ENCODE measurements around the gene POLN.

The POLN gene

DNA sequence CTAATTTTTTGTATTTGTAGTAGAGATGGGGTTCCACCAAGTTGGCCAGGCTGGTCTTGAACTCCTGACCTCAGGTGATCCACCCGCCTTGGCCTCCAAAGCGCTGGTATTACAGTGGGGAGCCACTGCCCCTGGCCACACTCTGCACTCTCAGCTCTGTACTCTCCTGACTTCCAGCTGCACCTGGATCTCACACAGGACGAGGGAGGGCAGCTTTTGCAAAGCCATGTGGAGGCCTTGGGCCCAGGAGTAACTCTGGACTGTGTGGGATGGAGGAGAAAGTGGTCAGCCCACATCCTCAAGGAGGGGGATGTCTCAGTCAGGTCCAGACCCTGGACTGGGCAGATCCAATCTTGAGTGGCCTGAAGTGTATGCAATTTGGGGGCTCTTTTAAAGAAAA is 159.8 kb downstream of the POLN start:
- no peak for DNase-seq (ENCODE audit: low spot score)

DNA sequence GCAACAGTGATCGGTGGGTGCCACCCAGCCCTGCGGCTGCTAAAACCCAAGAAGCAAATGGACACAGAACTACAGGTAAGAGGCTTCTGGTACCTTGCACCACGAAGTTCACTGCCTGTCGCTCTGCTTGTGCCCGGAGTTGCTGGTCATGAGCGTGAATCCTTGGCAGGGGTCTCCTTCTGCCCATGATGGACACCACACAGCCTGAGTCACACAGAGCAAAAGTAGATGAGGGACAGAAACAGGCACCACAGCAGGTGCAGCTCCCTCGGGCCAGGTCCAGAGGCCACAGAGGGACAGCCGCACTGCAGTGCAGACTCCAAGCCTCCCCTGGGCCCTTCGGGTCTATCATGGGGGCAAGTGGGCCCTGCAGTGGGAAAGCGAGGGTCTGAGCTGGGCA is 160.4 kb downstream of the POLN start:
- DNase-seq (ENCODE audit: low spot score) = no peak

DNA sequence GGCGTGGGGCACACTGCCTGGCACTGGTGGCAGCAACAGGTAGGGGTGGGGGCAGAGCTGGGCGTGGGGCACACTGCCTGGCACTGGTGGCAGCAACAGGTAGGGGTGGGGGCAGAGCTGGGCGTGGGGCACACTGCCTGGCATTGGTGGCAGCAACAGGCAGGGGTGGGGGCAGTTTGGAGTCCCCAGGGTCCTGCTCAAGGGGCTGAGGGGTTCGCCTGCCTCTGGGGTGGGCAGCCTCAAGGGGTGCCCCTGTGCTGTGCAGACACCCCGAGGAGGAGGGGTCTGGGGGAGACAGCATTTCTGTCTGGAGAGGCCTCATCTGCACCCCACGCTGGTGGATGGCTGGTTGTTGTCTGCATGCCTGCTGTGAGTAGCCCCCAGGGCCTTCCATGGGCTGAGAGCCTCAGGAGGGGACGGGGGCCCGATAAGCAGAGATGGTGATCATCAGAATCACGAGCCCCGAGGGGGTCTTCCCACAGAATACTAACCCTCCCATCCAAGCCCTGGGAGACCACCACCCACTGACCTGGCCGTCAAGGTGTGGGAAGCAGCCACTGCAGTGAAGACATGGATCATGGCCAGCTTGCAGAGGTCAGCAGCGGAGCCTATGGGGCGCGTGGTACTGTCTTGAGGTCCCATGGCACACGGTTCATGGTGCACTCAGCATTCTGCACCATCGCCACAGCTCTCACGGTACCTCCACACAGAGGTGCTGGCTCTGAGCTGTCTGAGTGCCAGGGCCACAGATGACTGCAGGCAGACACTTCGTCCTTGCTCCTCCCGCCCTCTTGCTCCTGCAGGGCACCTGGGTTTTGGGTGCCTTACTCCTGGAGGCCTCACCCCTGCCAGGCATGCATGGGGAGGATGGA is 161.3 kb downstream of the POLN start:
- no peak for DNase-seq (ENCODE audit: low spot score)

DNA sequence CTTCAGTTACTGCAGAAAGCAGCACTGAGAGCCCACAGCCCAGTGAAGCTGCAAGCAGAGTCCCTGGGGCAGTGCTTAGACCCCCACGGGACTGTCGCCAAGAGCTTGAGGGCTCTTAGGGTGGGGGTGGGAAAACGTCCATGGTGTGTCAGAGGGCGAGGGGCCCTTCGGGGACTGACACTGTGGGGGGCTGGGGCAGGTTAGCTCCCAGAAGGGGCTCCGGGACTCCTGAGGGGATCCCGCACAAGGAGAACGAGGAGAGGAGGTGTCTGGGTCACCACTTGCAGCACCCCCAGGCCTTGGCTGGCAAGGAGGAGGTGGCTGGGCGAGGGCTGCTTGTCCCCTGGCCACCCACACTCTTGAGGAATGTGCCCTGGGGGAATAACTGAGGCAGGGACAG is 162.0 kb downstream of the POLN start:
- no peak for DNase-seq (ENCODE audit: low spot score)

DNA sequence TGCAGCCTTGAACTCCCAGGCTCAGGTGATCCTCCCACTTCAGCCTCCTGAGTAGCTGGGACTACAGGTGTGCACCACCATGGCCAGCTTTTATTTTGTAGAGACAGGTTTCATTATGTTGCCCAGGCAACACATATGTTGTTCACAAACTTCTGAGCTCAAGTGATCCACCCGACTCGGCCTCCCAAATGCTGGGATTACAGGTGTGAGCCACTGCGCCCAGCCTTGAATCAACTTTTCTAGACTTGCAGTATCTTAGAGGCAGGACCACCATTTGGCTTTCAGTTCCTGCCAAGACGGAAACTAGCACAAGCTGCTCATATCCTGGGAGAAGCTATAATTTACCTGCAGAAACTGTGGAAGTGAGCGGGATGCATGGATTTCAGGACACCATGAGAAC is 162.9 kb downstream of the POLN start:
- no peak for DNase-seq (ENCODE audit: low spot score)

DNA sequence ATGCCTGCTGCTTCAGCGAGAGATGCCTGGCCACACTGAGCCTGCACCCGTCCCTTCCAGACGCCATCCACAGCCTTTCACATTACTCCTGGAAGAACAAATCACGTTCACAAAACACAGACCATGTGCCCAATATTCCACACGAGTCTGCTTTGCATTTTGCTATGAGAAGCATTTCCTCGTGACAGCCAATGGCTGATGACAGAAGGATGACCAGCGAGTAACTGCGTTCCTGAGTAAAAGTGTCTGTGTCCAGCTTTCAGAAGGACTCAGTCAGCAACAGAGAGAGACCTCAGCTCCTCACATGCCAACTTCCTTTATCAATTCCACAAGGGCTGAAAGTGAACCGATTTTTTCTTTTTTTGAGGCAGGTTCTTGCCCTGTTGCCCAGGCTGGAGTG is 163.3 kb downstream of the POLN start:
- DNase-seq (ENCODE audit: low spot score) = no peak

DNA sequence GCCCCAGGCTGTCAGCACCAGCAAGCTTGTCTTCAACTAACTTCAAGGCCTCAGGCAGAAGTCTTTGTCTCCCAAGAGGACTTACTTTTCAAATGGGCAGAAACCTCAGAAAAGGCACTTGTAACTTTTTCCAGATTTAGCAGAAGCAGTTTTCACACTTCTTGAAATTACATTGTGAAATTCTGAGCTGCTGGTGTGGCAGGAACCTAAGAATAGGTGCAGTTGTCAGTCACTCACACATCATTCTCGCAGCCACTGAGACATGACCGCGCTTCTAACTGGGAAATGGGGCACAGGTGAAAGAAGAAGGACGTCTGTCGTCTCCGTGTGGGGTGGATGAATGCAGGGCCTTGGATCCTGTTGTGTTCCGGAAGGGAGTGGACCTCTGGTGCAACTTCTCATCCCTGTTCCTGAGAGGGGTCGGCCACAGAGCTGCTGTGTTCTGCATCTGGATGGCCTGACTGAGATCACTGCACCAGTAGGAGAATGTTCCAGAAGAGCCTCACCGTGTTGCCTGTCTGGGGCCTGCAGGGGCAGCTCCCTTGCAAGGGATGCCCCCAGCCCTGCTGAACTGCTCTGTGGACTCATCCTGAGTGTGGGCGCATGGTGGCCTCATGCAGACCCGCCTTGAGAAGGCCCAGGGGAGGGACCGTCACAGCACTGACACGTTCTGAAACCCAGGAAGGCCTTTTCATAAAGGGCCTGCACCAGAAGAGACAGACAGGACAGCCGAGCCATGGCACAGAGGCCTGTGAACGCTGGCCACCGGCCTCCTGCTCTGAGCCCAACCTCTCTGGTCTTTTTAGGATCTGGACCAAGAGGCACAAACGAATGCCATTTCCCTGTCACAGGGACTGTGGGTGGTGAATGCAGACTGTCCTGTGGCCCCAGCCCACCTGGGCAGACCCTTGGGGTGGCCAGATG is 164.1 kb downstream of the POLN start:
- no peak for DNase-seq (ENCODE audit: low spot score)

DNA sequence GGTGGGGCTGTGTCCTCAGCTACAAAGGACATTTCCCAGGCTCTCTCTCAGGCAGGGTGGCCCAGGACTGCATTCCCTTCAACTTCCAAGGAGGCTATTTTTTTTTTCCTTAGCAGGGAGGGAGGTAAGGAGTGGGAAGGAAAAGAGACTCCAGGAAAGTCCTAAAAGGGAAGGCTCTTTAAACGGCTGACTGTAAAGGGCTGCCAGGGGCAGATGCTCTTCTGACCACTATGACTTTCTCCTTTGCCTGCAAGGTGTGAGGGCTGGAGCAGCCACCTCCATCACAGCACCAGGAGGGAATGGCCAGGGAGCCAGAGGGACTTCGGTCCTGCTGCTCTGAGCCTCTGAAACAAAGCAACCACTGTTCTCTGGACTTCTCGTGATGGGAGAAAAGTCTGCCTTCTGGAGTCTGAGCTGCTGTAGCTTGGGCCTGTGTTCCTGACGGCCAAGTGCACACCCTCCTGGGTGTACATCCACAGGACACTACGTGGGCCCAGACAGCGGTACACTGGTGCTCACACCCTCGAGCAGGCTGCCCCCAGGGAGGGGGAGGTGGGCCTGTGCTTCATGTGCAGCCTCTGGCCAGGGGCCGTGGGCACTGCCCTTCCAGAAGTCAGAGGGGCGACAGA is 164.9 kb downstream of the POLN start:
- DNase-seq (ENCODE audit: low spot score) = no peak

DNA sequence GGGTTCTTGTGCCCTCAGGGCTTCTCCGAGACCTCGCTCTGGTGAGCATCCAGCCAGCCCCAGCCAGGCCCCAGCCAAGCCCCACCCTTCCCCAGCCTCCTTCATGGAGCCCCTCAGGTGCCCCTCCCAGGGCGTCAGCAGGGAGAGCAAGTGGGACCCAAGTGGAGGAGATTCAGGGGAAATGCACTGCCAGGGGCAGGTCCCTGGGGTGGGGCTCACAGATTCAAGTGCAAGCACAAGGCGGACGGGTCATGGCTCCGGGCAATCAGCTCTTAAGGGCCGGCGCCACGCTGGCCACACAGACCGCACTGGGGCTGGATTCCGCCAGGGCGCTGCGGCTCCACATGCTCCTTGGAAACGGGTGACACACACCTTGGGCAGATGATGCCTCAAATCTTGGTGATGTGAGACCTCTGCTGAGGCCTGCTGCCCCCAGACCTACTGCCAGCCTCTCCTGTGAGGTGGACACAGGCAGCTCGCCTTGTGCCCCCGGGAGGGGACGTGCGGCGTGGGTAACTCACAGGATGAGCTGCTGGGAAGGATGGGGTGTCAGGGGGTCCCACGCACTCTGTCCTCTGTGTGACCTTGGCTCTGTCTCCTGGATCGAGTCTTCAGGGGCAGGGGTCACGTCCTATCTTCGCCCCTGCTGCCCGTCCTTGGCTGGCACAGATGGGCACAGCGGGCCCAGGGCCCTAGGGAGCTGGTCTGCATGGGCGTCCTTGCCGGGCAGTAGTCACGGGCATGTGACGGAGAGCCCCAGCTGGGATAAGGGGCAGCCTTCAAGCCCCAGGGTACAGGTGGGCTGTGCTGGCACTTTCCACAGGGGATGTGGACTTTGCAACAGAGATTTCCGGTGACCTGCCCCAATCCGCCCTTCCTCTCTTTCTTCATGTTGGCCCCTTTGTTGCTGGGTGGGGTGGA is 165.7 kb downstream of the POLN start:
- no peak for DNase-seq (ENCODE audit: low spot score)

DNA sequence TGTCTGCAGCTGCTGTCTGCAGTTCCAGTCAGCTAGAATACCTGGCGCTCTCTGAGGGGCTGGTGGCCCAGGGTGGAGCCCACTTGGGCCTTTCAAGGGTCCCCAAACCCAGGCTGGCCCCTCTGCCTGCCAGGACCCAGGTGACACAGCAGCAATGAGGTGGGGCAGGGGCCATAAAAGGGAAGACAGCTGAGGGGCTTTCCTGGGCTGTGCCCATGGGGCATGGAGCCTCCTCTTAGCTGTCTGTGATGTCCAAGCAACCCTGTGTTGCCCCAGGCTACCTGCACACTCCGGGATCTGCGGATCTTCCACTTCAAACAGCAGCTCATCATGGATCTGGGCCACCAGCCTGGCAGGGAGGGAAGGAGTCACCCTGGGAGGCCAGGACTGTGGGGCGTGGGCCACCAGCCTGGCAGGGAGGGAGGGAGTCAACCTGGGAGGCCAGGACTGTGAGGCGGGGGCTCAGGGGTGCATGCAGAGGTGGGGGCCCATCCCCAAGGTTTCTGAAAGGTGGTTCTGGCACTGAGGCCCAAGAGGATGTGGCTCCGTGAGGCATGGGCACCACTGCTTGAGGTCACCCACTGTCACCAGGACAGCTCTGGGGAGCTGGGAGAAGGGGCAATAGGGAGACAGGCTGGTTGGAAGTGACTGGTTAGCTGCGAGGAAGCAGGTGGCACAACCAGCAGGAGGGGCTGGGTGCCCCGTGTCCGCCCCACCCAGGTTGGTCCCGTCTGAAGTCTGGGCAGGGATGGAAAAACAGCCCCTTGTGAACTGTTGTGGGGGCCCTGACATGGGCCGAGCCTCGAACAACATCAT is 166.5 kb downstream of the POLN start:
- DNase-seq (ENCODE audit: low spot score) = no peak

DNA sequence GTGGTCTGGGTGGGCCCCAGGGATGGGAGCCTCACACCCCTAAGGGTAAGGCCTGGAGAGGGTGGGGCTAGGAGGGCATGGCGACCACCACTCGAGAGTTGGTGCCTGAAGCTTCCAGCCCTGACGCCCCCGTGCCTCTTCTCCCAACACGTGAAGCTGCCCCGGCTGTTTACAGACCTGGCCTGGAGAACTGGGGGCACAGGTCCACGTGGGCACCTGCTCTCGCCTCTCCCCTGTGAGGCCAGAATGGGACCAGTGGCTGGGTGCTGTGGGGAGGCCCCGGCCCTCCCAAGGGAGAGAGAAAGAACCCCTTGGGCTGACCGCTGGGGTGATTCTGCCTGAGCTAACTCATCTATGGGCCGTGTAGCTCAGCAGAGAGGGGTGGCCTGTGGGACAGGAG is 167.3 kb downstream of the POLN start:
- no peak for DNase-seq (ENCODE audit: low spot score)

DNA sequence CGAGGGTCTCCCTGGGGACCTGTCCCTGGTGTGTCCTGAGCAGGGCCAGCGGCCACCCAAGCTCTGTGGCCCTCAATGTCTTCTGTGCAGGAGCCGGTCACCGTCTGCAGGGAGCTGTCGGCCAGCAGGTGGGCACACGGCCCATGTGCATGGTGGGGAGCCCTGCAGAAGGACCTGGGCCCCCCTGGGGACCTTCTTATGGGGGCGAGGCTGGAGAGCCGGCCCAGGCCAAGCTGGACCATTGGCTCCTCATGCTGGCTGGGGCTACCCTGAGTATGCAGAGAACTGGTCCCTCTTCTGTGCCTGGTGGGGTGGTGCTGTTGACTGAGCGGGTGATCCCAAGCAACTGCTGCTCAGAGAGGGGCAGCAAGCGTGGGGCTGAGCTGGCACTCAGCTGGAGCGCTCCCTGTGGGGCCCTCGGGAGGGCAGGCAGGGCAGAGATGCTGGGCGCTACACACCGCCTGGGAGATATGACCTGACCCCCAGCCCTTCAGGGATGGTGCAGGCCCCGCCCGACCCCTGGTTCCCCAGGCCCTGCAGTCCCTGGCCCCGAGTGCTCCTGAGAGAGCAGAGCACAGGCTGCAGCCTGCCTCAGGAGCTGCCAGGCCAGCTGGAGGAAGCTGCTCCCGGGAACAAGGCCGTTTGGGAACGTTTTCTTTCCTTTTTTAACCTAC is 168.0 kb downstream of the POLN start:
- DNase-seq (ENCODE audit: low spot score) = no peak

DNA sequence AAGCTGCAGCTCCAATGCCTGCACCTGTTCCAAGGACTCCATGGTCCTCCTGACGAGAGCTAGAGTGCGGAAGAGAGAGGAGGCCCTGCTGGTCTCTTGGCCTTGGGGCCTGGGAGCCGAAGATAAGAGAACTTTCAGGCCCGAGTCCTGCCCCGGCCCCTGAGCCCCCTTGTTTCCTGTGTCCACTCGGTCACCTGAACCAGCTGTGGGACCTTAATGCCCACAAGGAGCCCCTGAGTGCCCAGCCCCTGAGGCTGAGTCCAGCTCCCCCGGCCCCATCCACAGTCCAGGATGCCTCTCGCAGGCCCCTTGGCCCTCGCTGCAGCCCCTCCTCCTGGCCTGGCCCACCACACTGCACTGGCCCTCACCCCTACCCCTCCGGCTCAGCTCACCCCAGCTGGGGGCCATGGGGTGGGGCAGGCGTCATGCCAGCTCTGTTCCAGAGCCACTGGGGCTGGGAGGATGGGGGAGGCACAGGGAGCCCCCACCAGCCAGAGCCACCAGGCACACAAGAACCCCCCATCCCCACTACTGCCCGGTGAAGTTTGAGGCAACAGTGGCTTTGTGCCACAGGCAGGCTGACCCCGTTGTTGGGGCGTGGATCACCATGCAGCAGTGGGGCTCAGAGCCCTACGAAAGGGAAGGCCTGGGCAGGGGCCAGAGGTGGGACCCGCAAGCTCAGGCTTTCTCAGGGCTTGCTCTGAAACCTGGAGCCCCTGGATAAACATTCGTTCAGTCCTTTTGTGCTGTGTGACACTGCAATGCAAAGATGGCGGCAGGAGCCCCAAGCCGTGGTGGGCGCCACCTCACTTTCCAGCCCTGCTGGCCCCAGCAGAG is 168.7 kb downstream of the POLN start:
- DNase-seq (ENCODE audit: low spot score) = no peak

DNA sequence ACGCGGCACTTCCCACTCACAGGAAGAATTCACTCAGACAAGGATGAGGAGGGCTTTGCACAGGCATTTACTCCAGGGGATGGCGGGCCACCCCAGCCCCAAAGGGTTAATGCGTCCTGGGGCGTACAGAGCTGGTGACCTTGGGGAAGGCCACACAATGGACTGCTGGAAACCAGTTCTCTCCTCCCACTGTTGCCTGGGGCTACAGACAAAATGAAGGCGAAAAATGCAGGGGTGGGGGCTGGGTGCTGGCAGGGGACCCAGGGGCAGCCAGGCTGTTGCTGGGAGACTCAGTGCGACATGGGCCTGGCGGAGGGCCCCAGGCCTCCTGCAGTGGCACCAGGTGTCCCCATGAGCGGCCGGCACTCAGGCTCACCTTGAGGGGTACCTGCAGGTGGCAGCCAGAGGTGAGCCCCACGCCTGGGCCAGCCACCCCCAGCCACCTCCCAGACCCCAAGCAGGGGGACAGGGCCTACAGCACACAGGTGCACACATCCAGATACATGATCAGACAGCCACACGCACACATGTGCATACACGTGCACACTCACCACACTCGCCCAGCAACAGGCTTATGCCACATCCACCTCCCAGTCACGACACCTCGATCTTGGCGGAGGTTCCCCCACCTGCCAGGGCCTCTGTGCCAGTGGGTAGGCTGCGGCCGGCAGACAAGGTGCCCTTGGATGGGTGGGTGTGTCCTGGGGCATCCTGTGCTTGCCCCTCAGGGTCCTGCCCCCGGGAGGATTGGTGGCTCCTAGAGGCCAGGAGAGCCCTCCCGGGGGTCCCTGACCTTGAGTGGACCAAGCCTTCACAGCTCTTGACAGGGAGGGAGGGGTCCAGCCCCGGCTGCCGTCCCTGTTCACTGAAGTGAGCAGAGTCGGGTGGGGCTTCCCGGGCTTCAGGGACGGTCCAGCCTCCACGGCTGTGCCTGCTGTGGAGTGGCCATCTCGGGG is 169.7 kb downstream of the POLN start:
- DNase-seq (ENCODE audit: low spot score) = peak; percentile 69

DNA sequence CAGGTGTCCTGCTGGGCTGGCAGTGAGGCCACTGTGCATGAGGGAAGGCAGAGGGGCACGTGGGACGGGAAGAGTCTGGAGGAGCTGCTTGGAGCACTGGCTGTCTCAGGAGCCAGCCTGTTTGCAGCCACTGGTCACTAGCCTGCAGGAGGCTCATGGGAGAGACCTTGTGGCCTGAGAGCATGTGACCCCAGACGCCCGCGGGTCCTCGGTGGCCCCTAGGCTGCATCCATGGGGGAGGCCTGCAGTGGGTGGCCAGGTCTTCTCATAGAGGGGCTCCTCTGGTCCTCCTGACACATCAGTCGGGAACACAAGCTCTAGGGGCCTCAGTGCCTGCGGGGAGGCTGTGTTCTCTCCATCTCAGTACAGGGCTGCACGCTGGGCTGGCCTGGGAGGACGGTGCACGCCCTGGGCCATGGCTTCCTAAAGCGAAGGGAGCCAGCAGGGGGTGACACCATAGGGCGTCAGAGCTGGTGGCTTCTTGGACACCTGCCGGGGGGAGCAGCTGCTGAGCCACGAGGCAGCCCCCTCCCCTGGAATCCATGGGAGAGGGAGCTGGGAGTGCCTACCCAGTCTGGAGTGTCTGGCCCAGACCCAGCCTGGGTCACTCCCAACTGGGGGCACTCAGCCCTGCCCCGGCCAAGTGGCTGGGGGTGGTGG is 170.5 kb downstream of the POLN start:
- DNase-seq (ENCODE audit: low spot score) = peak; percentile 63

DNA sequence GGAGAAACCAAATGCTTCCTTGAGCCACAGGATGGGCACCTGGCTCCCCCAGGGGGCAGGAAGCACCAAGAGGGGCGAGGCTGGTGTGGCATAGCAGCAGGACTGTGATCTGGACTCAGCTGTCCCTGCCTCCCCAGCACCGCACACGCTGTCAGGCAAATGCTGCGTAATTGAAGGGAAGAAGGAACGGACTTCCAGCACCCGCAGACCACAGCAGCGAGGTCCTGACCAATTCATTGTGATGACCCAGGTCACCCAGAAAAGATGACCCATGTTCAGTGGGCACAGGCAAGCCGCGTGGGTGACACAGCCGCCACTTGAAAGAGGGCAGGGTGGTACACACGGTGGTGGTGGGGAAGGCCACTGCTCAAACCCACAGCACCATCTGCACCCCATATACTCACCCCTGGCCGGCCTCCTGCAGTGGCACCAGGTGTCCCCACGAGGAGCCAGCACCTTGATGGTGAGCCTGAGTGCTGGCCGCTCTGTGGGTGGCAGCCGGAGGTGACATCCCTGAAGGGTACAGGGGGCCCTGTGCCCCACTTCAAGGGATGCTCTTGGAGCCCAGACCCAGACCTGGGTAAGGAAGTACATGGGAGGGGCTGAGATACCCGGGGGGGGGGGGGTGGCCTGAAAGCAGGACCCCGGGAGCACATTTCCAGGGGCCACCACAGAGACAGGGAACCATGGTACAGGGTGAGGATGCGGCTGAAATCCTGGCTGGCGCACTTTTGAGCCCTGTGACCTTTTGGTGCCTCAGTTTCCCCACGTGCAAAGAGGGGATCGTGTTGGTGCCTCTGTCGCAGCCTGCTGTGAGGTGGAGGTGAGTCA is 171.3 kb downstream of the POLN start:
- no peak for DNase-seq (ENCODE audit: low spot score)

DNA sequence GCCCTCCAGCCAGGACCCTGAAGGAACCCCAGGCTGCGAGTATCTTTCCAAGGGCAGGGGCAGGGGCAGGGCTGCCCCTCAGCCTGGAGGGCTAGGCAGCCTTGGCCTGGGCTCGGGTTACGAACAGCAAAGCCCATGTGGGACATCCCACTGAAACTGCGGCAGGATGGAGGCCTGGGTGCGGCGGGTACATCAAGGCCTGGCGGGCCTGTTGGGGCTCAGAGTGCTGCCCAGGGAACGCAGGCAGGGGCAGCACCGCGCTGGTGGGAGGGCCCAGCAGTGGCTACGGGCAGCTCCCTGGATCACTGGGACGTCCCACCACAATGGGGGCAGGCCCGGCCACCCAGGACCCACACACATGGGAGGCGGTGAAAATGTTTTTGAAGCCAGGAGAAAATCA is 171.9 kb downstream of the POLN start:
- no peak for DNase-seq (ENCODE audit: low spot score)

All from globus pallidus (tissue), 1 donor.